SU-DHL-6 (cell line): ENCODE results near the gene RHOV.

Experiments used
- H2AFZ ChIP-seq: fragments of 200-600 bp; sonication (generic); 2 replicates; pipeline ENCODE4 v1.6.1; 2014; ENCODE audit warnings: low read depth, mild to moderate bottlenecking, moderate library complexity, mixed read lengths, antibody characterized with exemption, low read length; ENCODE audit not compliant: severe bottlenecking
- H3F3A ChIP-seq: fragments of 200-600 bp; shearing (Covaris generic); 2 replicates; pipeline ENCODE4 v1.6.0; 2016; ENCODE audit warnings: antibody characterized with exemption, mild to moderate bottlenecking; ENCODE audit not compliant: insufficient read depth
- H3K27ac ChIP-seq: fragments of 200-600 bp; sonication (generic); 2 replicates; pipeline ENCODE4 v1.5.1; 2016; ENCODE audit warnings: low read depth, mild to moderate bottlenecking, low read length, moderate library complexity, mixed read lengths
- H3K27me3 ChIP-seq: fragments of 200-600 bp; sonication (generic), shearing (Covaris generic); 2 replicates; pipeline ENCODE4 v1.6.0; 2014; ENCODE audit warnings: mild to moderate bottlenecking, low read length
- H3K36me3 ChIP-seq: fragments of 200-600 bp; sonication (generic); 2 replicates; pipeline ENCODE4 v1.6.1; 2014; ENCODE audit warnings: mild to moderate bottlenecking, low read length, mixed read lengths
- H3K4me2 ChIP-seq: fragments of 300-600, 200-600 bp; shearing (Covaris generic), sonication (generic); 2 replicates; pipeline ENCODE4 v1.6.0; 2014; ENCODE audit warnings: low read length, low read depth, mild to moderate bottlenecking; ENCODE audit not compliant: poor library complexity, severe bottlenecking
- H3K4me3 ChIP-seq: fragments of 200-600 bp; sonication (generic); 2 replicates; pipeline ENCODE4 v1.5.1; 2014; ENCODE audit warnings: antibody characterized with exemption, low read length, mild to moderate bottlenecking, mixed read lengths; ENCODE audit not compliant: insufficient read depth, poor library complexity, severe bottlenecking
- H3K79me2 ChIP-seq: fragments of 200-600 bp; sonication (generic); 2 replicates; pipeline ENCODE4 v1.6.1; 2014; ENCODE audit warnings: mild to moderate bottlenecking, low read length, moderate library complexity; ENCODE audit not compliant: insufficient read depth
- H3K9ac ChIP-seq: fragments of 200-600 bp; sonication (generic); 2 replicates; pipeline ENCODE4 v1.7.0; 2014; ENCODE audit warnings: mild to moderate bottlenecking, low read length
- H3K9me2 ChIP-seq: fragments of 200-600 bp; sonication (generic); replicated peaks from 2 replicates; pipeline ENCODE4 v1.6.1; 2014; ENCODE audit warnings: low read length; ENCODE audit not compliant: insufficient read depth
- H3K9me3 ChIP-seq: fragments of 200-600 bp; sonication (generic); 2 replicates; pipeline ENCODE4 v1.6.1; 2014; ENCODE audit warnings: low read length, mixed read lengths; ENCODE audit not compliant: insufficient read depth
- H4K20me1 ChIP-seq: fragments of 200-600 bp; sonication (generic); 2 replicates; pipeline ENCODE4 v1.6.1; 2014; ENCODE audit warnings: low read depth, mild to moderate bottlenecking, antibody characterized with exemption, low read length, moderate library complexity, mixed read lengths
- CTCF ChIP-seq: fragments of 200-600 bp; sonication (generic); IDR thresholded peaks from one replicate; pipeline ENCODE4 v1.5.1; 2017; ENCODE audit warnings: antibody characterized with exemption, mild to moderate bottlenecking, low read length, moderate library complexity; ENCODE audit not compliant: insufficient read depth, poor library complexity, severe bottlenecking
- EZH2phosphoT487 ChIP-seq: fragments of 200-600 bp; sonication (generic), shearing (Covaris generic); conservative IDR thresholded peaks from 2 replicates; pipeline ENCODE4 v1.6.1; 2018; ENCODE audit warnings: mild to moderate bottlenecking, antibody characterized with exemption, low read length, moderate library complexity, mixed read lengths

RHOV gene

GRCh38 chr15:40872791-40873693, 992 bp downstream of the RHOV start:
- Histone ChIP-seq H3K9me3 (no peaks in the 10 kb centered on the region), H3K9me2 (no peaks in the 10 kb centered on the region), H3K9ac (no peak overlapping the region; the same call in 1 of the 2 replicates), H3F3A (no peaks in the 10 kb centered on the region), H3K79me2 (no peaks in the 10 kb centered on the region), H2AFZ (no peak overlapping the region), H4K20me1 (no peaks in the 10 kb centered on the region), H3K4me2 (peak overlapping the region; percentile 71), H3K27me3 (no peaks in the 10 kb centered on the region), H3K4me3 (peak overlapping the region; percentile 57), H3K27ac (no peak overlapping the region), H3K36me3 (no peaks in the 10 kb centered on the region)
- TF ChIP-seq CTCF, result no peak
- TF ChIP-seq EZH2phosphoT487, result no peak

GRCh38 chr15:40871749-40872617, 2.1 kb downstream of the RHOV start:
- Histone ChIP-seq H3K4me2 (no peak overlapping the region), H2AFZ (no peak overlapping the region), H3K9ac (no peak overlapping the region), H3K9me2 (no peaks in the 10 kb centered on the region), H3K4me3 (no peak overlapping the region), H3K79me2 (no peaks in the 10 kb centered on the region), H3F3A (no peaks in the 10 kb centered on the region), H3K27me3 (no peaks in the 10 kb centered on the region), H4K20me1 (no peaks in the 10 kb centered on the region), H3K27ac (no peak overlapping the region), H3K36me3 (no peaks in the 10 kb centered on the region), H3K9me3 (no peaks in the 10 kb centered on the region)
- TF ChIP-seq EZH2phosphoT487, result no peak
- TF ChIP-seq CTCF, result no peak

GRCh38 chr15:40870716-40871115, 3.3 kb downstream of the RHOV start:
- H3K27me3 ChIP-seq, result no peaks in the 10 kb centered on the region
- TF ChIP-seq EZH2phosphoT487 (no peak), CTCF (no peak)
- no peaks in the 10 kb centered on the region for H3K36me3 ChIP-seq
- H3K9me3 ChIP-seq, result no peaks in the 10 kb centered on the region
- no peaks in the 10 kb centered on the region for H3K79me2 ChIP-seq
- H3K9me2 ChIP-seq, result no peaks in the 10 kb centered on the region
- no peak overlapping the region for H3K4me2 ChIP-seq
- no peak overlapping the region for H3K4me3 ChIP-seq
- no peak overlapping the region for H3K9ac ChIP-seq
- no peaks in the 10 kb centered on the region for H4K20me1 ChIP-seq
- no peaks in the 10 kb centered on the region for H3F3A ChIP-seq
- no peak overlapping the region for H3K27ac ChIP-seq
- no peak overlapping the region for H2AFZ ChIP-seq
